Liver (tissue), 9 donors: ENCODE measurements around the gene HNRNPUL1. TPM values are rescaled to one million over a fixed set of nuclear protein-coding genes. Genes with fewer than 3 reads are reported as not detected.

Source experiments
- DNase-seq: peaks from one replicate; pipeline ENCODE4 v3.0.0-alpha.2; 2017; ENCODE audit warnings: low spot score
- H3K27ac ChIP-seq, 2 donors: one replicate each; pipeline ENCODE4 v1.7.0; 2013; ENCODE audit warnings: inconsistent platforms in 2 of 2, low read length in 2 of 2, control low read depth in 1 of 2, low read depth in 1 of 2, mild to moderate bottlenecking in 1 of 2
- H3K27me3 ChIP-seq, 4 donors: one replicate each; pipeline versions ENCODE4 v1.6.1 to v1.7.0; 2013; ENCODE audit warnings: low read length in 3 of 4, inconsistent platforms in 1 of 4, mild to moderate bottlenecking in 1 of 4, moderate library complexity in 1 of 4; ENCODE audit not compliant: control insufficient read depth in 4 of 4, insufficient read depth in 4 of 4
- H3K36me3 ChIP-seq, 4 donors: one replicate each; pipeline versions ENCODE4 v1.6.1 to v1.7.0; 2013; ENCODE audit warnings: low read length in 3 of 4, mild to moderate bottlenecking in 3 of 4, low read depth in 1 of 4, moderate library complexity in 1 of 4; ENCODE audit not compliant: control insufficient read depth in 4 of 4, insufficient read depth in 3 of 4
- H3K4me1 ChIP-seq, 4 donors: one replicate each; pipeline versions ENCODE4 v1.6.1 to v1.7.0; 2013; ENCODE audit warnings: low read length in 3 of 4, mild to moderate bottlenecking in 3 of 4, moderate library complexity in 1 of 4; ENCODE audit not compliant: control insufficient read depth in 4 of 4, insufficient read depth in 4 of 4
- H3K4me3 ChIP-seq, 3 donors: one replicate each; pipeline versions ENCODE4 v1.6.1 to v1.7.0; 2013; ENCODE audit warnings: low read length in 3 of 3, control low read depth in 1 of 3, low read depth in 1 of 3, mild to moderate bottlenecking in 1 of 3
- H3K9ac ChIP-seq, 2 donors: one replicate each; pipeline ENCODE4 v1.7.0; 2013; ENCODE audit warnings: low read length in 2 of 2, mild to moderate bottlenecking in 2 of 2, moderate library complexity in 2 of 2, control low read depth in 1 of 2, low read depth in 1 of 2
- H3K9me3 ChIP-seq, 4 donors: one replicate each; pipeline versions ENCODE4 v1.6.1 to v1.7.0; 2013; ENCODE audit warnings: low read length in 3 of 4; ENCODE audit not compliant: control insufficient read depth in 4 of 4
- ATF3 ChIP-seq: IDR thresholded peaks from 2 replicates; pipeline ENCODE4 v1.6.1; 2016; ENCODE audit warnings: antibody characterized with exemption
- CTCF ChIP-seq: fragments of 150-350 bp; IDR thresholded peaks from 2 replicates; pipeline ENCODE4 v1.5.1; 2017; ENCODE audit warnings: improper control_type of control experiment, low read depth, low read length; ENCODE audit not compliant: missing input control
- EGR1 ChIP-seq, 2 donors: IDR thresholded peaks; 2 replicates each; pipeline ENCODE4 v1.6.1; 2016 to 2018; ENCODE audit warnings: antibody characterized with exemption in 2 of 2, low read depth in 2 of 2
- FOXA1 ChIP-seq: IDR thresholded peaks from 2 replicates; pipeline ENCODE4 v1.6.1; 2016; ENCODE audit warnings: antibody characterized with exemption
- GABPA ChIP-seq, 2 donors: IDR thresholded peaks in 1 of 2; conservative IDR thresholded peaks in 1 of 2; 2 replicates each; pipeline ENCODE4 v1.6.1; 2016; ENCODE audit warnings: antibody characterized with exemption in 2 of 2, mild to moderate bottlenecking in 1 of 2, moderate library complexity in 1 of 2
- HNF4A ChIP-seq, 2 donors: conservative IDR thresholded peaks; 2 replicates each; pipeline ENCODE4 v1.6.1; 2016; ENCODE audit warnings: antibody characterized with exemption in 2 of 2, mild to moderate bottlenecking in 2 of 2
- HNF4G ChIP-seq: IDR thresholded peaks from 2 replicates; pipeline ENCODE4 v1.6.1; 2016; ENCODE audit warnings: antibody characterized with exemption
- JUND ChIP-seq, 2 donors: IDR thresholded peaks; 2 replicates each; pipeline ENCODE4 v1.6.1; 2016; ENCODE audit warnings: antibody characterized with exemption in 2 of 2
- MAX ChIP-seq: IDR thresholded peaks from 2 replicates; pipeline ENCODE4 v1.6.1; 2016; ENCODE audit warnings: antibody characterized with exemption
- NR2F2 ChIP-seq: IDR thresholded peaks from 2 replicates; pipeline ENCODE4 v1.6.1; 2016; ENCODE audit warnings: antibody characterized with exemption
- RAD21 ChIP-seq, 2 donors: IDR thresholded peaks; 2 replicates each; pipeline ENCODE4 v1.6.1; 2016; ENCODE audit warnings: antibody characterized with exemption in 2 of 2, mild to moderate bottlenecking in 2 of 2
- REST ChIP-seq: IDR thresholded peaks from 2 replicates; pipeline ENCODE4 v1.6.1; 2016; ENCODE audit warnings: antibody characterized with exemption, mild to moderate bottlenecking
- RXRA ChIP-seq, 2 donors: IDR thresholded peaks; 2 replicates each; pipeline ENCODE4 v1.6.1; 2017 to 2018; ENCODE audit warnings: antibody characterized with exemption in 2 of 2, mild to moderate bottlenecking in 1 of 2
- SP1 ChIP-seq: IDR thresholded peaks from 2 replicates; pipeline ENCODE4 v1.6.1; 2018; ENCODE audit warnings: antibody characterized with exemption, mild to moderate bottlenecking
- TAF1 ChIP-seq: conservative IDR thresholded peaks from 2 replicates; pipeline ENCODE4 v1.6.1; 2016; ENCODE audit warnings: antibody characterized with exemption, mild to moderate bottlenecking
- YY1 ChIP-seq: IDR thresholded peaks from 2 replicates; pipeline ENCODE4 v1.6.1; 2016; ENCODE audit warnings: antibody characterized with exemption, mild to moderate bottlenecking
- ZBTB33 ChIP-seq: IDR thresholded peaks from 2 replicates; pipeline ENCODE4 v1.6.1; 2016; ENCODE audit warnings: antibody characterized with exemption
- WGBS: extraction: QIAGEN DNeasy Blood & Tissue Kit; methylation state at CpG from one replicate; pipeline ENCODE4 v1.1.7; 2013; 5-methylcytosine and 5-hydroxymethylcytosine counted together
- polyA plus RNA-seq, 2 donors: library from polyadenylated mRNA; stranded (reverse) in 1 of 2; unstranded in 1 of 2; fragments of 200-250 nt in 1 of 2; fragments of >200 nt in 1 of 2; fragmentation: Nextera tagmentation in 1 of 2; extraction: Ambion mirVana in 1 of 2; gene quantifications; one replicate each; pipeline versions ENCODE4 v1.2.1 to v1.2.3, GENCODE V29; 2013 to 2015
- total RNA-seq, 2 donors: library from RNA; depleted of rRNA; stranded (reverse); fragments of >200 nt; gene quantifications; one replicate each; pipeline ENCODE4 v1.2.3, GENCODE V29; 2014
- donor health status: healthy.
- donor health status: healthy.
- donor health status: healthy.
- donor health status: healthy.
- donor health status: healthy.

Gene HNRNPUL1
- total and polyA plus RNA-seq, 4 donors: 34.9 to 80.2 (median 45.7) TPM

GRCh38 chr19:41355035-41355434 is 90.9 kb downstream of the HNRNPUL1 start:
- Histone ChIP-seq H3K4me1 (peaks cover 0 to 34% (median 20%) of the 10 kb centered on the region in 4 donors), H3K4me3 (no peak overlapping the region), H3K9me3 (no peaks in the 10 kb centered on the region), H3K9ac (no peak overlapping the region), H3K36me3 (no peaks in the 10 kb centered on the region), H3K27ac (no peak overlapping the region), H3K27me3 (no peaks in the 10 kb centered on the region)
- 92% methylated on average over 1 of the region's 1 CpG for WGBS
- TF ChIP-seq REST (no peak), HNF4G (no peak), ATF3 (no peak), JUND (IDR thresholded peaks at IDR 0.05) (no peak), GABPA (IDR thresholded peaks at IDR 0.05 in 1 of 2, conservative IDR thresholded peaks at IDR 0.05 in 1 of 2) (no peak), HNF4A (conservative IDR thresholded peaks at IDR 0.05) (no peak), RAD21 (IDR thresholded peaks at IDR 0.05) (no peak), NR2F2 (no peak)
- DNase-seq: no peak

- Histone ChIP-seq H3K36me3 (no peaks in the 10 kb centered on the region), H3K4me1 (peaks cover 0 to 31% (median 19%) of the 10 kb centered on the region in 4 donors), H3K9me3 (no peaks in the 10 kb centered on the region), H3K9ac (no peak overlapping the region), H3K27me3 (no peaks in the 10 kb centered on the region), H3K27ac (no peak overlapping the region), H3K4me3 (no peak overlapping the region)
- 79% methylated on average over 3 of the region's 3 CpGs for WGBS
- TF ChIP-seq TAF1 (no peak), GABPA (IDR thresholded peaks at IDR 0.05 in 1 of 2, conservative IDR thresholded peaks at IDR 0.05 in 1 of 2) (no peak), NR2F2 (no peak), JUND (IDR thresholded peaks at IDR 0.05) (no peak), ZBTB33 (no peak), CTCF (no peak), YY1 (no peak), EGR1 (IDR thresholded peaks at IDR 0.05; ENCODE audit: low read depth in 2 of 2) (no peak), MAX (no peak), SP1 (no peak), RAD21 (IDR thresholded peaks at IDR 0.05) (no peak), ATF3 (no peak), RXRA (IDR thresholded peaks at IDR 0.05) (no peak), FOXA1 (no peak), HNF4A (conservative IDR thresholded peaks at IDR 0.05) (no peak), REST (no peak), HNF4G (no peak)
- DNase-seq: no peak
These were observed 91.6 kb downstream of the HNRNPUL1 start for GRCh38 chr19:41355802-41356201.
